Panc1 (cell line): ENCODE measurements around the gene REX1BD. TPM values are rescaled to one million over a fixed set of nuclear protein-coding genes. Genes with fewer than 3 reads are reported as not detected.

Experiments used
- ATAC-seq: fragments of 200-7000 bp; cut with Tn5 transposase; 2 replicates; pipeline ENCODE4 v1.9.1; 2020; ENCODE audit warnings: mild to moderate bottlenecking, moderate library complexity
- BruUV-seq: library from RNA; stranded (reverse); fragments of 400-500 nt; replicated peaks from 2 replicates; lab custom pipeline; 2021; lab: Mats Ljungman, UMichigan
- CTCF ChIA-PET: fragments of 300-600 bp; sonication (Branson Sonifier 250); formaldehyde crosslinking; loops from one replicate; lab custom pipeline; 2022; ENCODE audit warnings: antibody characterized with exemption; lab: Charles Lee
- POLR2A ChIA-PET: fragments of 300-600 bp; sonication (Branson Sonifier 250); formaldehyde crosslinking; loops from one replicate; lab custom pipeline; 2022; ENCODE audit warnings: antibody characterized with exemption; lab: Charles Lee
- DNase-seq: peaks from one replicate; pipeline ENCODE4 v3.0.0-alpha.2; 2010; ENCODE audit warnings: low read depth, low spot score
- H3K27ac ChIP-seq: 2 replicates; pipeline ENCODE4 v1.5.1; 2011; ENCODE audit warnings: mild to moderate bottlenecking, low read length, inconsistent platforms
- H3K27me3 ChIP-seq: fragments of 200-500 bp; sonication (Bioruptor generic); 2 replicates; pipeline ENCODE4 v1.6.0; 2014; ENCODE audit warnings: low read length, inconsistent platforms; ENCODE audit not compliant: control insufficient read depth, insufficient read depth
- H3K36me3 ChIP-seq: fragments of 200-500 bp; sonication (Bioruptor generic); 2 replicates; pipeline ENCODE4 v1.5.1; 2014; ENCODE audit warnings: inconsistent platforms, mild to moderate bottlenecking, low read length, moderate library complexity; ENCODE audit not compliant: control insufficient read depth, insufficient read depth
- H3K4me1 ChIP-seq: 2 replicates; pipeline ENCODE4 v1.5.1; 2011; ENCODE audit warnings: inconsistent platforms, mild to moderate bottlenecking, low read length, moderate library complexity; ENCODE audit not compliant: control insufficient read depth, insufficient read depth
- H3K4me3 ChIP-seq, 2 experiments: 2 replicates each; pipeline ENCODE4 v1.5.1; 2011 to 2012; ENCODE audit warnings: low read depth in 2 of 2, low read length in 2 of 2, mild to moderate bottlenecking in 2 of 2, inconsistent platforms in 1 of 2, moderate library complexity in 1 of 2
- H3K9me3 ChIP-seq: fragments of 200-500 bp; sonication (Bioruptor generic); 2 replicates; pipeline ENCODE4 v1.5.1; 2014; ENCODE audit warnings: low read depth, mild to moderate bottlenecking, inconsistent platforms, low read length, moderate library complexity; ENCODE audit not compliant: control insufficient read depth, insufficient read depth
- CTCF ChIP-seq: fragments of 450-650 bp; IDR thresholded peaks from 2 replicates; pipeline ENCODE4 v1.5.1; 2017; ENCODE audit warnings: mild to moderate bottlenecking
- POLR2AphosphoS5 ChIP-seq: IDR thresholded peaks from 2 replicates; pipeline ENCODE4 v1.6.1; 2012; ENCODE audit warnings: mild to moderate bottlenecking, low read depth, low read length, moderate library complexity
- REST ChIP-seq, 2 experiments: IDR thresholded peaks; 2 replicates each; pipeline ENCODE4 v1.6.1; 2011 to 2012; ENCODE audit warnings: low read depth in 2 of 2, control low read depth in 1 of 2, low read length in 1 of 2, mild to moderate bottlenecking in 1 of 2, moderate library complexity in 1 of 2; ENCODE audit not compliant: insufficient read depth in 1 of 2
- SIN3A ChIP-seq: IDR thresholded peaks from 2 replicates; pipeline ENCODE4 v1.6.1; 2012; ENCODE audit warnings: low read depth, mild to moderate bottlenecking, low read length, moderate library complexity, borderline replicate concordance; ENCODE audit not compliant: insufficient read depth
- TCF7L2 ChIP-seq: IDR thresholded peaks from 2 replicates; pipeline ENCODE4 v1.6.1; 2011; ENCODE audit warnings: mild to moderate bottlenecking, low read depth, low read length, inconsistent platforms
- in situ Hi-C: cut with HindIII; loops from 2 replicates; pipeline ENCODE4 v1.10.0; 2016; ENCODE audit warnings: low sequenced_read_pairs, low pct_unique_long_range_greater_than_20kb
- intact Hi-C: fragments of 100-400 bp; cut with micrococcal nuclease; formaldehyde crosslinking; loops from one replicate; pipeline ENCODE4 v1.10.0; 2022; ENCODE audit not compliant: unreplicated experiment
- total RNA-seq: library from RNA; stranded (reverse); gene quantifications from one replicate; pipeline ENCODE4 v1.2.1, GENCODE V29; 2021; ENCODE audit not compliant: unreplicated experiment

Gene REX1BD
- total RNA-seq, 1 experiment from 2014 or later = 32.0 TPM

GRCh38 chr19:18559685-18560084 lies 28.9 kb upstream of the REX1BD start:
- no peak for ATAC-seq
- in situ Hi-C loops = no loop called here

GRCh38 chr19:18562086-18562485 lies 26.5 kb upstream of the REX1BD start:
- intact Hi-C loops = no loop called here

More at GRCh38 chr19:18559685-18560084, 28.9 kb upstream of the REX1BD start:
- ChIA-PET CTCF (interaction anchor here (0.5 kb wide), 1 partner anchor 268 kb away, joined by 3 read pairs; no protein-coding TSS in a partner anchor), POLR2A (no interaction called here)
- no TSS peak for BruUV-seq
- Histone ChIP-seq H3K4me3 (no peak overlapping the region), H3K9me3 (no peaks in the 10 kb centered on the region), H3K27ac (0 out of 2 replicates have a peak overlapping the region, but pooled peaks have one; percentile 2), H3K36me3 (peaks cover 5% of the 10 kb centered on the region; the same call in 1 of the 2 replicates), H3K27me3 (no peaks in the 10 kb centered on the region), H3K4me1 (0 out of 2 replicates have a peak, but pooled peaks cover 5% of the 10 kb centered on the region)
- no peak for DNase-seq
- intact Hi-C loops = no loop called here
- TF ChIP-seq TCF7L2 (no peak), CTCF (no peak), REST (IDR thresholded peaks at IDR 0.05; ENCODE audit: insufficient read depth in 1 of 2, low read depth in 2 of 2, low read length in 1 of 2) (no peak), POLR2AphosphoS5 (no peak), SIN3A (no peak)

More at GRCh38 chr19:18562086-18562485, 26.5 kb upstream of the REX1BD start:
- no peaks in the 10 kb centered on the region for H3K27me3 ChIP-seq
- TF ChIP-seq SIN3A = no peak
- TF ChIP-seq REST (IDR thresholded peaks at IDR 0.05; ENCODE audit: insufficient read depth in 1 of 2, low read depth in 2 of 2, low read length in 1 of 2) = no peak
- no peak for TF ChIP-seq CTCF
- TF ChIP-seq TCF7L2 = no peak
- TF ChIP-seq POLR2AphosphoS5 = no peak
- H3K4me1 ChIP-seq = 0 out of 2 replicates have a peak, but pooled peaks cover 4% of the 10 kb centered on the region
- no peak overlapping the region for H3K4me3 ChIP-seq
- in situ Hi-C loops = no loop called here
- POLR2A ChIA-PET = no interaction called here
- CTCF ChIA-PET = no interaction called here
- ATAC-seq = no peak
- no peak for DNase-seq
- BruUV-seq = no TSS peak
- no peaks in the 10 kb centered on the region for H3K9me3 ChIP-seq
- peaks cover 5% of the 10 kb centered on the region; the same call in 1 of the 2 replicates for H3K36me3 ChIP-seq
- H3K27ac ChIP-seq = no peak overlapping the region
